T47D (cell line): ENCODE data around the gene HOTAIR.

ENCODE experiments used
- DNase-seq, 2 experiments: peaks; one replicate each; pipeline versions ENCODE4 v3.0.0 to v3.0.0-alpha.2; 2011 to 2012; ENCODE audit warnings: low read depth in 1 of 2, low spot score in 1 of 2
- JUND ChIP-seq: IDR thresholded peaks from 2 replicates; pipeline ENCODE4 v1.6.1; 2012; ENCODE audit warnings: low read depth
- in situ Hi-C: cut with HindIII; loops from 2 replicates; pipeline ENCODE4 v1.10.0; 2016; ENCODE audit warnings: low sequenced_read_pairs, low pct_unique_long_range_greater_than_20kb

Gene HOTAIR

DNA sequence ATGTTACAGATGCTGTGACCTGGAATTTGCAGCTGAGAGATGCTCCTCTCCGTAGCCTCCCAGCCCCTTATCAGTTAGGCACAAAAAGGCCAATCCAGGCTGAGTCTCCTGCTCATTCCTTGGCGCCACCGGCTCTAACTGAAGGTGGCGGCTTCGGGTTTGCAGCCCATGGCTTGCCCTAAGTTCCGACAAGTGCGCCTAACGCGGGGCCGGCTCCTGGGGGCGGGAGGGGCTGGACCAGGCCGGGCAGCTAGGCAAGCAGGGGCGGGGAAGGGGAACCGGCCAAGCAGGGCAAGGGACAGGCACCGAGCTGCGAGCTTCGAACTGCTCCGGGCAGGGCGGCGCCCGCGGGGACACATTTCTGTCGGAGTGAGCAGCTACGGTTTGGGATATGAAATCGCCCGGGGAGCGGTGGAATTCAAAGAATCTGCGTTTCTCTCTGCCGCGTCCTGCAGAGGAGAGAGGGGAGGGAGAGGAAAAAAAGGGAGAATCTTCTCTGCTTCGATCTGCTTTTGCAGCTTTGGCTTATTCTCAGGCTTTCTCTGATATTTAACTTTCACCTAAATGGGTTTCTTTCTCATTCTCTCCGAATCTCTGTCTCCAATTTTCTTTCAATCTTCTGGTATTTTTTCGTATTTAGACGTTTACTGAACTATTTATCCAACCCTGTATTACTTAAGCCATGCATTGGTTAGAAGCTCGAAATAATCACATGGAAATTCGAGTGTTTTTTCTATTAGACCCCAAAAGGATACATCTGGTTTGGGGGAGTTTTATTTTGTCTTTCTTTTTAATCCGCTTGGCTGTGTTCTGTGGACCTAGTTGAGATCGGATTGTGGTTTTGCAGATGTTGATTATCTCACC, 21.7 kb downstream of the HOTAIR start:
- TF ChIP-seq JUND = no peak
- peak; percentile 84 to 94 for DNase-seq
- in situ Hi-C loops = no loop called here

DNA sequence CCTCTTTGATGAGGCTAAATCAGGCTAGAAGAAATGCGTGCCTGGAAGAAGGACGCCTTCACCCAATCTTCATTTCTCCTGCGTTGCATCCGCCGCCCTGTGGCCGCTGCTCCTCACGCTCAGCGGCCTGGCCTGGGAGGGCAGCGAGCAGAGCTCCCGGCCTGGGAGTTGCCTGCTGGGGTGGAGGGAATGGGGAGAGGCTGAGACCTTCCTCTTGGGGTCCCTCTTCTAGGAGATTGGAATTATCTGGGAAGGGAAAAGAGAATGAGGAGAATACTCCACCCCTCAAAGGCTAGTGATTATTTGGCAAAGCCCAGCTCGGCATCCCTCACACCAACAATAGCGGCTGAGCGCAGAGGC, 22.4 kb downstream of the HOTAIR start:
- TF ChIP-seq JUND = no peak

GRCh38 chr12:53951577-53952334, 23.0 kb downstream of the HOTAIR start:
- TF ChIP-seq JUND = no peak
- no peak for DNase-seq
- in situ Hi-C loops = no loop called here

More for the DNA sequence above, 22.4 kb downstream of the HOTAIR start:
- in situ Hi-C loops = no loop called here
- no peak for DNase-seq

GRCh38 chr12:53950789-53951576, 23.8 kb downstream of the HOTAIR start:
- in situ Hi-C loops = no loop called here
- no peak for DNase-seq
- no peak for TF ChIP-seq JUND

GRCh38 chr12:53950437-53950773, 24.3 kb downstream of the HOTAIR start:
- peak; percentile 65 to 70 for DNase-seq
- in situ Hi-C loops = no loop called here
- TF ChIP-seq JUND = no peak

- peak in 1 of 2 experiments; percentile 48 for DNase-seq
- in situ Hi-C loops = no loop called here
These were observed 24.9 kb downstream of the HOTAIR start for GRCh38 chr12:53949631-53950436.

GRCh38 chr12:53948650-53949593, 25.8 kb downstream of the HOTAIR start:
- TF ChIP-seq JUND = no peak
- DNase-seq = no peak
- in situ Hi-C loops = no loop called here

More at GRCh38 chr12:53949631-53950436, 24.9 kb downstream of the HOTAIR start:
- no peak for TF ChIP-seq JUND

DNA sequence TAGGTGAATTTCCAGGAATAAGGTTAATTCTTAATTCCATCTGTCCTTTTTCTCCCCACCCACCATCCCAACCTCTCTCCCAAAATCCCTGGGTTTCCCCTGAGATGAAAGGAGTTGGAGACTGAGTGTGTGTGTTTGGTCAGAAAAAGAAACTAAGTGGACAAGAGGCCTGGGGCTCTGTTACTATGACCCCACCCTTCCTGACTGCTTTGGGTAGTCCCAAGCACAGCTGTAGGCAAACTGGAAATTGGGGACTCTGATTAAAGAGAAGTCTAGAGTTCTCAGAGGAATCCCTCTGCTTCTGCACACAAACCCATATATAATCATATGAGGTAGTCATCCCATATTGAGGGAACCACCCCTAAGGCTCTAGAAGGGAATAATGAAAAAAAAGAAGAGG, 27.0 kb downstream of the HOTAIR start:
- no peak for DNase-seq
- in situ Hi-C loops = no loop called here
- no peak for TF ChIP-seq JUND

DNA sequence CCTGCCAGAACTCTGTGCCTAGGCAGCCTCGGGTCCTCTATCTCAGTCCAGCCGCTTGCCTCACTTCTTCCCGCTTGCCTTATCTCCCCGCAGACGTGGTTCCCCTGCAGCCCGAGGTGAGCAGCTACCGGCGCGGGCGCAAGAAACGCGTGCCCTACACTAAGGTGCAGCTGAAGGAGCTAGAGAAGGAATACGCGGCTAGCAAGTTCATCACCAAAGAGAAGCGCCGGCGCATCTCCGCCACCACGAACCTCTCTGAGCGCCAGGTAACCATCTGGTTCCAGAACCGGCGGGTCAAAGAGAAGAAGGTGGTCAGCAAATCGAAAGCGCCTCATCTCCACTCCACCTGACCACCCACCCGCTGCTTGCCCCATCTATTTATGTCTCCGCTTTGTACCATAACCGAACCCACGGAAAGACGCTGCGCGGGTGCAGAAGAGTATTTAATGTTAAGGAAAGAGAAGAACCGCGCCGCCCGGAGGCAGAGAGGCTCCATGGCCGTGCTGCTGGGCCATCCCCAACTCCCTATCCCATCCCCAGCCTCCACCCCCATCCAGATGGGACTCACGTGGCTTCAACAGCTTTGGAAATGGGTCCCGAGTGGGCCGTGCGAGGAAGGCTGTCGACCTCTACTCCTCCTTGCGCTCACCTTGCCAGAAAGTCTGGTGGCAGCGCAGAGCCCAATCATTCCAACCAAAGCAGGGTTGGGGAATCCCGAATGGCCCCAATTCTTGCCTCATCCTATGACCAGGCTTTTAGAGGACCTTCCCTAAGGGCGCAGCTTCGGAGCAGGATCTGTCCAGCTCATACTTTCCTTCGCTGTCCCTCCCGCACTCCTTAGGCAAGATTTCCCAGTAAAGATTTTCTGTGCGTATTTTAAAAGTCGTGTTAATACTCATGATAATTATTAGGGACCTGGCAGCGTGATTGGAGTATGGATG, 29.6 kb downstream of the HOTAIR start:
- in situ Hi-C loops = no loop called here
- TF ChIP-seq JUND = no peak

GRCh38 chr12:53944209-53944608, 30.5 kb downstream of the HOTAIR start:
- DNase-seq = no peak
- TF ChIP-seq JUND = no peak
- in situ Hi-C loops = no loop called here

More for the DNA sequence above, 29.6 kb downstream of the HOTAIR start:
- no peak for DNase-seq
